Activated CD8-positive, alpha-beta T cell treated with anti-CD3 and anti-CD28 coated beads for 36 hours (primary cell): ENCODE data around the gene TMEM219. TPM values are rescaled to one million over a fixed set of nuclear protein-coding genes. Genes with fewer than 3 reads are reported as not detected.

ENCODE experiments used
- ATAC-seq: fragments of 200-7000 bp; cut with Tn5 transposase; one replicate; pipeline ENCODE4 v1.10.0; 2021; ENCODE audit warnings: mild to moderate bottlenecking, moderate library complexity
- CTCF ChIA-PET: fragments of 350-600 bp; sonication (Branson Sonifier 250); formaldehyde crosslinking; loops from one replicate; lab custom pipeline; 2021; ENCODE audit warnings: antibody characterized with exemption; lab: Charles Lee
- POLR2A ChIA-PET: fragments of 350-600 bp; sonication (Branson Sonifier 250); formaldehyde crosslinking; loops from one replicate; lab custom pipeline; 2021; ENCODE audit warnings: antibody characterized with exemption; lab: Charles Lee
- DNase-seq: peaks from one replicate; pipeline ENCODE4 v3.0.0-alpha.2; 2020
- H3K27ac Mint-ChIP-seq: one replicate; pipeline ENCODE4 v1.8.0; 2021; ENCODE audit warnings: mild to moderate bottlenecking, mixed read lengths
- H3K27me3 Mint-ChIP-seq: one replicate; pipeline ENCODE4 v1.8.0; 2021; ENCODE audit warnings: mixed read lengths
- H3K36me3 Mint-ChIP-seq: one replicate; pipeline ENCODE4 v1.8.0; 2021; ENCODE audit warnings: low read depth, mixed read lengths
- H3K4me1 Mint-ChIP-seq: one replicate; pipeline ENCODE4 v1.8.0; 2021; ENCODE audit warnings: low read depth, mixed read lengths
- H3K4me3 Mint-ChIP-seq: one replicate; pipeline ENCODE4 v1.8.0; 2021; ENCODE audit warnings: mild to moderate bottlenecking, moderate library complexity, mixed read lengths
- H3K9me3 Mint-ChIP-seq: one replicate; pipeline ENCODE4 v1.8.0; 2021; ENCODE audit warnings: mixed read lengths
- intact Hi-C: fragments of 100-400 bp; cut with micrococcal nuclease; formaldehyde crosslinking; loops from one replicate; pipeline ENCODE4 v1.10.0; 2022
- total RNA-seq, 2 experiments: library from RNA; stranded (reverse); gene quantifications; one replicate each; pipeline ENCODE4 v1.2.3, GENCODE V29; 2021
- TF ChIP-seq, protein P1 (sequence below): fragments of 200-600 bp; IDR thresholded peaks from one replicate; pipeline ENCODE4 v1.8.0; 2022; ENCODE audit warnings: antibody characterized with exemption, mild to moderate bottlenecking

The TMEM219 gene
- total RNA-seq, 2 experiments from 2014 or later, result 31.9 to 34.9 TPM

DNA sequence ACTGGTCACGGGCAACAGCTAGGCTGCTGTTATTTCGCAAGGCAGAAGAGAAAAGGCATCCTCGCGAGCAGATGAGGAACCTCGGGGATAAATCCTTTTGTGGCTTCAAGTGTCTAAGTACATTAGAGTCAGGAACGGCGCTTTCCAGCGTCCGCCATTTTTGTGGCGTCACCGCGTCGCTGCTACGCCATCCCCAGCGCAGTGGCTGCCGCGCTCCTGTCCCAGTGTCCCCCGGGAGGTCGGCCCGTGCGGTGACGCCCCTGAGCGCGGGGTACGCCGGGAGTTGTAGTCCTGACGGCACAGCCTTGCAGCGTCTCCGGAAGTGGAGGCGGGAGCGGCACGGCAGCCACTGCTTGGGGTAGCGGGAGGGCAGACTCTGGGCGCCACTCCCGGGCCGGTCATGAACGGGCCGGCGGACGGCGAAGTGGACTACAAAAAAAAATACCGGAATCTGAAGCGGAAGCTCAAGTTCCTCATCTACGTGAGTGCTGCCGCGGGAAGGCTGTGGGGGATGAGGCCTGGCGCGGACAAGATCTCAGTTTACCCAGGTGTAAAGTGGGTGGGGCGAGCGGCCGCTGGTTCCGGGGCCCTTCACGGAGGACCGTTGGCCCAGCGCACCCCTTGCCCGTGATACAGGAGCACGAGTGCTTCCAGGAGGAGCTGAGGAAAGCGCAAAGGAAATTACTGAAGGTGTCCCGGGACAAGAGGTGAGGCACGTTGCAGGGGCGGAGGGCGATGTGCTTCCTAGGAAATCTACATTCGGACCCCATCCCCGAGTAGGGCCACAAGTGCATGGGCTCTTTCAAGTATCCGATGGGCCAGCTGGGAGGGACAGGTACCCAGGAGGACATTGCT lies 34.3 kb downstream of the TMEM219 start, which contains the start of gene INO80E:
TSS of gene INO80E (plus strand) at position 331 of the 855 bp plus-strand sequence. CDS start at position 401, 70 bp downstream.
- no peaks in the 10 kb centered on the region for H3K9me3 Mint-ChIP-seq
- ATAC-seq, result peak; percentile 97

DNA sequence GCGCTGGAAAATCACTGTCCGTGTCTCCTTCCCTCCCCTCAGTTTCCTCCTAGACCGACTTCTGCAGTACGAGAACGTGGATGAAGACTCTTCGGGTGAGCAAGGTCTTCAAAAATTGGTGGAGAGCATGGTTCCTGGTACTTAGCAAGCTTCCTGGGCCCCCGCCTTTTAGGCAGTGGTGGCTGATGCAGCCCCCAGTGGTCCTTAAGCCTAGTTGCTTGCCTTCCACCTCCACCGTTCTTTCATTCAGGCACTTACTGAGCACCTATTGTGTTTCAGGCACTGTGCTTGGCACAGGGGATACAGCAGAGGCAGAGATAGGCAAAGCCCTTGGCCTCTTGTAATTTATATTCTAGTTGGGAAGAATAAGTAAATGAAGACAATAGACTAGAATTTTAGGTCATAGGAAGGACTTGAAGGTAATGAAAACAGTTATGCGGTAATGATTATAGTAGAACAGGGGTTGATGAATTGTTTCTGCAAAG lies 34.9 kb downstream of the TMEM219 start:
- peak; percentile 47 for DNase-seq
- TF ChIP-seq, protein P1, sequence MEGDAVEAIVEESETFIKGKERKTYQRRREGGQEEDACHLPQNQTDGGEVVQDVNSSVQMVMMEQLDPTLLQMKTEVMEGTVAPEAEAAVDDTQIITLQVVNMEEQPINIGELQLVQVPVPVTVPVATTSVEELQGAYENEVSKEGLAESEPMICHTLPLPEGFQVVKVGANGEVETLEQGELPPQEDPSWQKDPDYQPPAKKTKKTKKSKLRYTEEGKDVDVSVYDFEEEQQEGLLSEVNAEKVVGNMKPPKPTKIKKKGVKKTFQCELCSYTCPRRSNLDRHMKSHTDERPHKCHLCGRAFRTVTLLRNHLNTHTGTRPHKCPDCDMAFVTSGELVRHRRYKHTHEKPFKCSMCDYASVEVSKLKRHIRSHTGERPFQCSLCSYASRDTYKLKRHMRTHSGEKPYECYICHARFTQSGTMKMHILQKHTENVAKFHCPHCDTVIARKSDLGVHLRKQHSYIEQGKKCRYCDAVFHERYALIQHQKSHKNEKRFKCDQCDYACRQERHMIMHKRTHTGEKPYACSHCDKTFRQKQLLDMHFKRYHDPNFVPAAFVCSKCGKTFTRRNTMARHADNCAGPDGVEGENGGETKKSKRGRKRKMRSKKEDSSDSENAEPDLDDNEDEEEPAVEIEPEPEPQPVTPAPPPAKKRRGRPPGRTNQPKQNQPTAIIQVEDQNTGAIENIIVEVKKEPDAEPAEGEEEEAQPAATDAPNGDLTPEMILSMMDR, result no peak
- POLR2A ChIA-PET, result interaction anchor here (0.6 to 7.7 kb wide), 13 partner anchors 10 to 185 kb away, joined by 3 to 74 read pairs (median 6); partner anchors contain the start of genes ALDOA, ASPHD1, KCTD13 and SEZ6L2
- intact Hi-C loops, result no loop called here
- Mint-ChIP-seq H3K27me3 (no peaks in the 10 kb centered on the region), H3K27ac (peak overlapping the region; percentile 99), H3K9me3 (no peaks in the 10 kb centered on the region), H3K4me1 (peaks cover 29% of the 10 kb centered on the region), H3K4me3 (peak overlapping the region; percentile 96), H3K36me3 (peaks cover 31% of the 10 kb centered on the region)
- no peak for ATAC-seq
- CTCF ChIA-PET, result interaction anchor here (0.8 to 3.2 kb wide), 6 partner anchors 9 to 296 kb away, joined by 3 to 14 read pairs (median 6); no protein-coding TSS in a partner anchor

More for the DNA sequence above, 34.3 kb downstream of the TMEM219 start, which contains the start of gene INO80E:
- peak within 1 kb of the TSS; percentile 96 for H3K4me3 Mint-ChIP-seq
- peak within 1 kb of the TSS; percentile 99 for H3K27ac Mint-ChIP-seq
- DNase-seq, result peak; percentile 99
- H3K27me3 Mint-ChIP-seq, result no peaks in the 10 kb centered on the region
- peaks cover 30% of the 10 kb centered on the region for H3K36me3 Mint-ChIP-seq
- peaks cover 29% of the 10 kb centered on the region for H3K4me1 Mint-ChIP-seq
- POLR2A ChIA-PET, result interaction anchor here (0.6 to 7.7 kb wide), 21 partner anchors 10 to 189 kb away, joined by 3 to 74 read pairs (median 5); partner anchors contain the start of genes ALDOA, ASPHD1, DOC2A and KCTD13
- CTCF ChIA-PET, result interaction anchor here (0.8 to 3.2 kb wide), 7 partner anchors 10 to 305 kb away, joined by 3 to 14 read pairs (median 5); partner anchors contain the start of gene PAGR1
- intact Hi-C loops, result no loop called here
- TF ChIP-seq, protein P1, result no peak

DNA sequence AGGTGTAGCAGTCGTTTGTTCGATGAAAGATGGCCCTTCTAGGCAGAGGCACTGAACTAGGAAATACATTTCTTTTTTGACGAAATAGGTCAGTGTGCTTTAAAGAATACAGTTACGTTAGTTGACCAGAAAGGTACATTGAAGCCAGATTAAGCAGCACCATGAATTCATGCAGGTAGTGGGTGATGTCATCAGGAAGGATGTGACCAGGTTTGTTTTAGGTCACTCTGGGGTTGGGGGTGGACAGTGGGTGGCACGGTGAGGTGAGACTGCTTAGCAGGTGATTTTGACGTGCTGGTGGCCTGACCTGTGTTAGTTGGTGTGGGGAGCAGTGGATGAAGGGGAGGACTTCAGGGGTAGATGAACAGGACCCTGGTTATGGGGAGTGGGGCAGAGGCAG lies 37.7 kb downstream of the TMEM219 start:
- Mint-ChIP-seq H3K27me3 (no peaks in the 10 kb centered on the region), H3K27ac (no peak overlapping the region), H3K4me1 (peaks cover 21% of the 10 kb centered on the region), H3K4me3 (no peak overlapping the region), H3K36me3 (peaks cover 25% of the 10 kb centered on the region), H3K9me3 (no peaks in the 10 kb centered on the region)
- ChIA-PET CTCF (no interaction called here), POLR2A (interaction anchor here (0.6 kb wide), 1 partner anchor 73 kb away, joined by 3 read pairs; no protein-coding TSS in a partner anchor)
- DNase-seq (no peak), ATAC-seq (no peak)
- TF ChIP-seq, protein P1, result no peak
- intact Hi-C loops, result no loop called here

DNA sequence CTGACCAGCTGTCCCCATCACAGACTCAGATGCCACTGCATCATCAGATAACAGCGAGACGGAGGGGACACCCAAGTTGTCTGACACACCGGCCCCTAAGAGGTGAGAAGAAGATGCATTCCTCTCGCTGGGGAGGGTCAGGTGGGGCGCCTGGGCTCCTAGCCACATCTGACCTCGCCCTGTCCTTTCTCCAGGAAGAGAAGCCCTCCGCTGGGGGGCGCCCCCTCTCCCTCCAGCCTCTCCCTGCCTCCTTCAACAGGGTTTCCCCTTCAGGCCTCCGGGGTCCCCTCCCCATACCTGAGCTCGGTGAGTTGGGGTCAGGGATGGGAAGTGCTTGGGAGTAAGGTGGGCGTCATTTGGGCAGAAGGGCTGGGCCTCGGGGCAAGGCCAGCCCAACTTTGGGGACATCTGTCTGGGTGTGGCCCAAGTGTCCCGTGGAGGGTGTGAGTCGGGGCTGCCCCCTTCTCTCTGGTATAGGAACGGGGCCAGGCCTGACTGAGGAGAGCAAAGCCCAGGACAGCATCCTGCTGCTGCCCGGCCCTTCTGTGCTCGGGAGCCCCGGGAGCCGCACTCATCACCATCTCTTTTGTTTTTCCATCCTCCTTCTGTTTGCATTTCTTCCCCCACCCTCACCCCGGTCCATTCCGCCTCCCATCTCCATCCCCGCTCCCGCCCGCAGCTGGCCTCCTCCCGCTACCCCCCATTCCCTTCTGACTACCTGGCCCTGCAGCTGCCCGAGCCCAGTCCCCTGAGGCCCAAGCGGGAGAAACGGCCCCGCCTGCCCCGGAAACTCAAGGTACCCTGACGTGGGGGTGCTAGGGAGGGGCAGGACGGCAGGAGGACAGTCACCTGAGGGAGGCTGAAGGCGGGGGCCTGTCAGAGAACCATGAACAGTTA lies 39.1 kb downstream of the TMEM219 start:
- POLR2A ChIA-PET, result interaction anchor here (0.6 kb wide), 1 partner anchor 202 kb away, joined by 3 read pairs; no protein-coding TSS in a partner anchor

More for the DNA sequence above, 39.1 kb downstream of the TMEM219 start:
- no peak for ATAC-seq
- no peaks in the 10 kb centered on the region for H3K27me3 Mint-ChIP-seq
- no peak overlapping the region for H3K4me3 Mint-ChIP-seq
- H3K9me3 Mint-ChIP-seq, result no peaks in the 10 kb centered on the region
- peaks cover 20% of the 10 kb centered on the region for H3K36me3 Mint-ChIP-seq
- CTCF ChIA-PET, result no interaction called here
- DNase-seq, result no peak
- intact Hi-C loops, result no loop called here
- peaks cover 18% of the 10 kb centered on the region for H3K4me1 Mint-ChIP-seq
- TF ChIP-seq, protein P1, result no peak
- H3K27ac Mint-ChIP-seq, result no peak overlapping the region
